Suprapubic skin (tissue), 4 donors: ENCODE data around the gene ANAPC5. TPM values are rescaled to one million over a fixed set of nuclear protein-coding genes. Genes with fewer than 3 reads are reported as not detected.
"Not testable (repeated sequence)": the region's sequence is repeated elsewhere in the genome, so short reads cannot be mapped to it uniquely, and the experiment has no call there.

Experiments
- DNase-seq, 2 donors: peaks; one replicate each; pipeline ENCODE4 v3.0.0-alpha.2; 2019; ENCODE audit warnings: low spot score in 2 of 2
- H3K27ac ChIP-seq: fragments of 200-600 bp; sonication (generic); one replicate; pipeline ENCODE4 v1.5.1; 2019
- H3K27me3 ChIP-seq: fragments of 200-600 bp; sonication (generic); one replicate; pipeline ENCODE4 v1.5.1; 2019
- H3K36me3 ChIP-seq: fragments of 200-600 bp; sonication (generic); one replicate; pipeline ENCODE4 v1.5.1; 2019
- H3K4me1 ChIP-seq: fragments of 200-600 bp; sonication (generic); one replicate; pipeline ENCODE4 v1.5.1; 2019
- H3K4me3 ChIP-seq: fragments of 200-600 bp; sonication (generic); one replicate; pipeline ENCODE4 v1.5.1; 2019; ENCODE audit warnings: mild to moderate bottlenecking
- H3K9me3 ChIP-seq: fragments of 200-600 bp; sonication (generic); one replicate; pipeline ENCODE4 v1.5.1; 2019
- CTCF ChIP-seq, 2 donors: fragments of 200-600 bp in 1 of 2; fragments of 450-650 bp in 1 of 2; sonication (generic) in 1 of 2; IDR thresholded peaks; one replicate each; pipeline ENCODE4 v1.5.1; 2016 to 2019; ENCODE audit warnings: antibody characterized with exemption in 2 of 2, mild to moderate bottlenecking in 1 of 2, moderate library complexity in 1 of 2
- EP300 ChIP-seq: sonication (generic); formaldehyde crosslinking; IDR thresholded peaks from one replicate; pipeline ENCODE4 v1.6.1; 2017; ENCODE audit warnings: antibody characterized with exemption
- POLR2A ChIP-seq, 2 donors: fragments of 450-650 bp; IDR thresholded peaks; one replicate each; pipeline ENCODE4 v1.6.1; 2017; ENCODE audit warnings: antibody characterized with exemption in 2 of 2, mild to moderate bottlenecking in 2 of 2, moderate library complexity in 2 of 2
- POLR2AphosphoS5 ChIP-seq, 3 donors: sonication (generic); formaldehyde crosslinking; IDR thresholded peaks; one replicate each; pipeline ENCODE4 v1.6.1; 2017; ENCODE audit warnings: antibody characterized with exemption in 3 of 3
- WGBS: methylation state at CpG from one replicate; pipeline ENCODE4 v1.1.5; 2018; 5-methylcytosine and 5-hydroxymethylcytosine counted together
- total RNA-seq, 4 donors: library from RNA; depleted of rRNA; stranded (reverse); fragments of >200 nt; gene quantifications; one replicate each; pipeline ENCODE4 v1.1.0, GENCODE V29; 2016

The ANAPC5 gene
- total RNA-seq, 4 donors from 2014 or later = 94.3 to 227 (median 120) TPM

GRCh38 chr12:121314431-121314830 is 37.8 kb downstream of the ANAPC5 start:
- no peaks in the 10 kb centered on the region for H3K9me3 ChIP-seq
- 86% methylated on average over 3 of the region's 3 CpGs for WGBS
- peaks cover 62% of the 10 kb centered on the region for H3K36me3 ChIP-seq
- no peaks in the 10 kb centered on the region for H3K4me1 ChIP-seq
- no peak overlapping the region for H3K27ac ChIP-seq
- no peak for DNase-seq
- no peak overlapping the region for H3K4me3 ChIP-seq
- TF ChIP-seq POLR2AphosphoS5 (IDR thresholded peaks at IDR 0.05) (no peak), CTCF (IDR thresholded peaks at IDR 0.05) (no peak), EP300 (no peak), POLR2A (IDR thresholded peaks at IDR 0.05) (no peak)
- no peaks in the 10 kb centered on the region for H3K27me3 ChIP-seq

- not testable (repeated sequence) for H3K9me3 ChIP-seq, H3K27me3 ChIP-seq, H3K4me1 ChIP-seq, H3K27ac ChIP-seq, H3K4me3 ChIP-seq, DNase-seq
- peaks cover 50% of the 10 kb centered on the region for H3K36me3 ChIP-seq
- WGBS = 91% methylated on average over 1 of the region's 1 CpG
Measured at GRCh38 chr12:121310231-121310630, 42.0 kb downstream of the ANAPC5 start.

DNA sequence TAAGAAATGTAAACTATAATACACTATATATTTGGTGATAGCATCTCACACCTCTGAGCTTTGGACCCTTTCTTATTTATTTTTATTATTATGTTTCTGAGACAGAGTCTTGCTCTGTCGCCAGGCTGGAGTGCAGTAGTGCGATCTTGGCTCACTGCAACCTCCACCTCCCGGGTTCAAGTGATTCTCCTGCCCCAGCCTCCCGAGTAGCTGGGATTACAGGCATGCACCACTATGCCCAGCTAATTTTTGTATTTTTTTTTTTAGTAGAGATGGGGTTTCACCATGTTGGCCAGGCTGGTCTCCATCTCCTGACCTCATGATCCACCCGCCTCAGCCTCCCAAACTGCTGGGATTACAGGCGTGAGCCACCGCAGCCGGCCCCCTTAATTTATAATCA is 44.8 kb downstream of the ANAPC5 start:
- 99% methylated on average over 8 of the region's 8 CpGs for WGBS
- DNase-seq, H3K9me3 ChIP-seq, H3K4me1 ChIP-seq, H3K4me3 ChIP-seq, H3K27me3 ChIP-seq, H3K27ac ChIP-seq: not testable (repeated sequence)
- peaks cover 44% of the 10 kb centered on the region for H3K36me3 ChIP-seq

DNA sequence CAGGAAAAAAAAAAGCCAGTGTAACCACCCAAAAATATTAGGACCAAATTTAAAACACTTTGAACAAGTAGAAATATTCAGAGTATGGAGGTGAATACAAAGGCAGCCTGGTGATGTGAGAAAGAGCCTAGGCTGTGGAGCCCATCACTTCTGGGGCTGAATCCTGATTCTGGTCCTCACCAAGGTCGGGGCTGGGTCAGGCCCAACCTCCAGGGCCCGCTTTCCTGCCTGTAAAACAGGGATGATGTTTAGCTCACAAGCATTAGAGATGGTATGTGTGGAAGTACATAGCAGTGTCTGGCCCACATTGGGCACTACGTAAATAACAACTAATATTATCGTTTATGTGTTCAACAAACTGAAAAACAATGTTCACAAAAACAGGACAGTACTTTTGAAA is 47.9 kb downstream of the ANAPC5 start:
- H3K9me3 ChIP-seq = no peaks in the 10 kb centered on the region
- no peak overlapping the region for H3K4me3 ChIP-seq
- TF ChIP-seq CTCF (IDR thresholded peaks at IDR 0.05) (no peak), EP300 (no peak), POLR2AphosphoS5 (IDR thresholded peaks at IDR 0.05) (no peak), POLR2A (IDR thresholded peaks at IDR 0.05) (no peak)
- no peaks in the 10 kb centered on the region for H3K27me3 ChIP-seq
- 90% methylated on average over 4 of the region's 4 CpGs for WGBS
- peaks cover 18% of the 10 kb centered on the region for H3K36me3 ChIP-seq
- H3K27ac ChIP-seq = no peak overlapping the region
- DNase-seq = no peak
- no peaks in the 10 kb centered on the region for H3K4me1 ChIP-seq

DNA sequence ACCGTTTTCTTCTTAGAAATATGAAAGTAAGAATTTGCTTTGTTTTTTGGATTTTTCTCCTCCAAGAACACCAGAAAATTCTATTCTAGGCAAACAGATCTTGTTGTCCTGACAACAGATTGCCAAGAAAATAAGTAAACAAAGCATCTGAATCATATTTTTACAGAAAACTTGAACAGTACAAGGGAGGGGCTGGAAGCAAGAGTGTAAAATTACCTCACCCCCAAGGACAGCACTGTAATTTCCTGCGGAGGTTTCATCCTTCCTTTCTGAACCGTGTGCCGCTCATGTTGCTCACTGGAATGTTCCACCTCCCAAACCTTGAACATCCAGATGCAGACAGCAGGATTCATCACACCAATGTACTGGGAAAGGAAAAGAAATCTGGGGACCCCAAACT is 50.3 kb downstream of the ANAPC5 start:
- Histone ChIP-seq H3K27ac (no peak overlapping the region), H3K9me3 (no peaks in the 10 kb centered on the region), H3K4me3 (no peak overlapping the region), H3K36me3 (no peaks in the 10 kb centered on the region), H3K4me1 (peaks cover 11% of the 10 kb centered on the region), H3K27me3 (no peaks in the 10 kb centered on the region)
- no peak for TF ChIP-seq EP300
- no peak for TF ChIP-seq POLR2AphosphoS5 (IDR thresholded peaks at IDR 0.05)
- TF ChIP-seq POLR2A (IDR thresholded peaks at IDR 0.05) = no peak
- TF ChIP-seq CTCF (IDR thresholded peaks at IDR 0.05) = no peak
- 59% methylated on average over 4 of the region's 4 CpGs for WGBS
- no peak for DNase-seq

DNA sequence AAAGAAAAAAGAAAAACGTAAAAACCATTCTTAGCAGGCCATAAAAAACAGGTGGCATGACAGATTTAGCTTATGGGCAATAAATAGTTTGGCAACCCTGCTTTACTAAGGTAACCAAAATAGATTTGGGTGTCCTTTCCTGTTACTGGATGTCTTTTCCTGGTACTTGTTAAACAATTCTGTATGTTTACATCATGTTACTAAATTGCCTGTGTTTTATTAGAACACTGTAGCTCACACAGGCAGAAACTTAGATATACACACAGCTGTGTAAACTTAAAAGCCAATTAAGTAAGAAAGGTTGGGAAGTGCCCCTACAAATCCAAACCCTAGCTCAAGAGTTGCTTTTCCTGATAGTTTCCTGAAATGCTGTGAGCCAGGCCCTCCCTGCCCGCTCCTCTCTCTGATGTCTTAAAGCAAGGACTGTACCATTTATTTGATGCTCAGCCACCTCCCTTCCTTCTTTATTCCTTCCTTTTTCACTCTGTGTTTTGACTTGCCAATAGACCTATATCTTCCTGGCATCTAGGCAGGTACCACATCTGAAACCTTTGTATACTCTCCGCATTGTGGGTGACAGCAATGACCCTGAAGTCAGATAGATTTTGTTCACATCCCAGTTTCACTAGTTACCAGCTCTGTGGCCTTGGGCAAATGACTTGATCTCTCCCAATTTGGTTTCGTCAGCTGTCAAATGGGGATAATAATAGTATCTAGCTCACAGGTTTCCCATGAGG is 52.0 kb downstream of the ANAPC5 start:
- no peak for DNase-seq
- Histone ChIP-seq H3K27ac (no peak overlapping the region), H3K27me3 (no peaks in the 10 kb centered on the region), H3K4me1 (peaks cover 18% of the 10 kb centered on the region), H3K9me3 (no peaks in the 10 kb centered on the region), H3K36me3 (no peaks in the 10 kb centered on the region), H3K4me3 (no peak overlapping the region)
- no peak for TF ChIP-seq POLR2AphosphoS5 (IDR thresholded peaks at IDR 0.05)
- TF ChIP-seq CTCF (IDR thresholded peaks at IDR 0.05) = no peak
- no peak for TF ChIP-seq POLR2A (IDR thresholded peaks at IDR 0.05)
- TF ChIP-seq EP300 = no peak
- WGBS = 73% methylated on average over 4 of the region's 4 CpGs
